Omental fat pad (tissue), 4 donors: Measurements from ENCODE around the gene KLHL17. TPM values are rescaled to one million over a fixed set of nuclear protein-coding genes. Genes with fewer than 3 reads are reported as not detected.
"Not testable (repeated sequence)": the region's sequence is repeated elsewhere in the genome, so short reads cannot be mapped to it uniquely, and the experiment has no call there.

ENCODE experiments used
- ATAC-seq: fragments of 150-250 bp; one replicate; pipeline ENCODE4 v1.9.1; 2016; ENCODE audit warnings: mild to moderate bottlenecking, moderate library complexity; ENCODE audit not compliant: low FRiP score
- DNase-seq: peaks from one replicate; pipeline ENCODE4 v3.0.0-alpha.2; 2019; ENCODE audit warnings: low spot score
- total RNA-seq, 4 donors: library from RNA; depleted of rRNA; stranded (reverse); fragments of >200 nt; gene quantifications; one replicate each; pipeline ENCODE4 v1.1.0, GENCODE V29; 2016
- TF ChIP-seq, protein P1 (sequence below), 3 donors: fragments of 450-650 bp; IDR thresholded peaks; one replicate each; pipeline ENCODE4 v1.5.1; 2016 to 2017; ENCODE audit warnings: antibody characterized with exemption in 3 of 3, mild to moderate bottlenecking in 3 of 3, moderate library complexity in 2 of 3

The KLHL17 gene
- total RNA-seq, 4 donors from 2014 or later = 3.4 to 6.8 (median 6.2) TPM

DNA sequence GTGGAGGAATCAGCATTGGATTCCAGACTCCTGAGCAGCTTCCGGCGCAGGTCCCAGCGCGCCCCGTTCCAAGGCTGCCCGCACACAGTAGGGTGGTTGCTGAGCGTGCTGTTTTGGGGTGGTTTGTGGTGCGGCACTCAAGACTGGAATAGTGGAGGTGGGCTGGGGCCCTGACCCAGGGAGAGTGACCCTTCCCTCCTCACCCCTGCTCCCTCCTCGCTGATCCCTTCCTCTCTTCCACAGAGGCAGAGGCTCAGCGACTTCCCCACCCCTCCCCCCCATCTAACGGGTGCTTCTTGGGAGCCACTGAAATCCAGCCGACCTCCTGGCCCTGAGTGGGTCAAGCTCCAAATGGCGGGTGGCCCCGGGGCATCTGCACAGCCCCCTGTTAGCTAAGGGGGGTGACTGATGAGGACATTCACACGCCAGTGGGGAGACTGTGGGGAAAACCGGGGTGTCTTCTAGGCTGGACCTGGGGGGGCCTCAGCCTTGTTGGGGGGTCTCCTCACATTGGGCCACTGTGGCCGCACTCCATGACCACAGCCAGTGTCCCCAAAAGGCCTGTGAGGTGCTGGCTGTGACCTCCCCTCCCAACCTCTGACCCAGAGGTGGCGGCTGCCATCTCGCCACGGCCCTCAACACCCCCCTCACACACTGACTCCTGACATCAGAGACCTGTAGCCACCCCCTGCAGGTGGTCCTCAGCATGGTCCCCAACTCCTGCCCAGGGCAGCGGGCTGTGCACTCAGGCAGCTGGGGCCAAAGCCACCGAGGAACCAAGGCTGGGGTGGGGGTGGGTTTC, 43.4 kb downstream of the KLHL17 start:
- TF ChIP-seq, protein P1, sequence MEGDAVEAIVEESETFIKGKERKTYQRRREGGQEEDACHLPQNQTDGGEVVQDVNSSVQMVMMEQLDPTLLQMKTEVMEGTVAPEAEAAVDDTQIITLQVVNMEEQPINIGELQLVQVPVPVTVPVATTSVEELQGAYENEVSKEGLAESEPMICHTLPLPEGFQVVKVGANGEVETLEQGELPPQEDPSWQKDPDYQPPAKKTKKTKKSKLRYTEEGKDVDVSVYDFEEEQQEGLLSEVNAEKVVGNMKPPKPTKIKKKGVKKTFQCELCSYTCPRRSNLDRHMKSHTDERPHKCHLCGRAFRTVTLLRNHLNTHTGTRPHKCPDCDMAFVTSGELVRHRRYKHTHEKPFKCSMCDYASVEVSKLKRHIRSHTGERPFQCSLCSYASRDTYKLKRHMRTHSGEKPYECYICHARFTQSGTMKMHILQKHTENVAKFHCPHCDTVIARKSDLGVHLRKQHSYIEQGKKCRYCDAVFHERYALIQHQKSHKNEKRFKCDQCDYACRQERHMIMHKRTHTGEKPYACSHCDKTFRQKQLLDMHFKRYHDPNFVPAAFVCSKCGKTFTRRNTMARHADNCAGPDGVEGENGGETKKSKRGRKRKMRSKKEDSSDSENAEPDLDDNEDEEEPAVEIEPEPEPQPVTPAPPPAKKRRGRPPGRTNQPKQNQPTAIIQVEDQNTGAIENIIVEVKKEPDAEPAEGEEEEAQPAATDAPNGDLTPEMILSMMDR (IDR thresholded peaks at IDR 0.05) = no peak
- ATAC-seq (no peak), DNase-seq (no peak)

DNA sequence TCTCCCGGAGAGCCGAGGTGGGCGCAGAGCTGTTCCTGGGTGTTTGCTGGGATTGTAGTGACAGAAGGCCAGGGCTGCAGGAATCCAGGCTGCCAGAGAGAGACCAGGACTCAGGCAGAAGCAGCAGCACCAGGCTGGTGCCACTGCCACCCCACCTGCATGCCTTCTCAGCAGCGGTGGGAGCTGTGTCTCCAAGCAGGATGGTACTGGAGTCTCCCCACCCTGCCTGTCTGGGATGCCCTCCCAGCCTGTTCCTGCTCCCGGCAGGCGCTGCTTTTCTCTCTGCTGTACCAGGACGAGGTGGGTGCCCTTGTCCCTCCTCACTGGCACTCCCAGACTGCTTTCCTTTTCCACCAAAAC, 44.0 kb downstream of the KLHL17 start:
- ATAC-seq (no peak), DNase-seq (no peak)
- TF ChIP-seq, protein P1 (IDR thresholded peaks at IDR 0.05) = no peak

- DNase-seq (no peak), ATAC-seq (no peak)
- TF ChIP-seq, protein P1 (IDR thresholded peaks at IDR 0.05) = no peak
These were observed 44.7 kb downstream of the KLHL17 start for GRCh38 chr1:1004780-1005697.

DNA sequence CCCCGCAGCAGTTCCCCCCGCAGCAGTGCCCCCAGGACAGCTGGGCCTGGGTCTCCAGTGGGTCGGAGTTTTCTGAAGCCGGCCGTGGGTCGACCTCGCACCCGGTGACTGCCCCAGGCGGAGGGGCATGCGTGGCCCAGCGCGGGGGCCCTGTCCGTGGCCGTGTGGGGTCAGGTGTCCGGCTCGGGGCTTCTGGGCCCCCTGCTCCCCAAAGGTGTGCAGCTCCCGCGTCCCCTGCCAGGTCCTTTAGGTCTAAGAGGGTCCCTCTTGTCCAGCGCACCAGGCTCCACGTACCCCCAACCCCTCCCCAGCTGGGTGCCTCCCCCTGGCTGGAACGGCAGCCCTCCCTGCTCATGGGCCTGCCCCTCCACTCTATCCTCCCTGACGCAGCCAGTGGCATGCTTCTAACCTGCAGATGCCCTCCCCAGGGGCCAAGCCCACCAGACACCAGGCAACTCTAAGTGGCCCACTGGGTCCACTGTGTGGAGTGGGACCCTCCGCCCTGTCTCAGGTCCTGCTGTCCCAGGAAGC, 45.5 kb downstream of the KLHL17 start:
- ATAC-seq (no peak), DNase-seq (no peak)
- TF ChIP-seq, protein P1 (IDR thresholded peaks at IDR 0.05) = no peak

- TF ChIP-seq, protein P1 (IDR thresholded peaks at IDR 0.05) = no peak
- ATAC-seq (no peak), DNase-seq (no peak)
These were observed 46.1 kb downstream of the KLHL17 start for GRCh38 chr1:1006305-1007159.

- not testable (repeated sequence) for DNase-seq, ATAC-seq
These were observed 49.7 kb downstream of the KLHL17 start for GRCh38 chr1:1010131-1010530.
